Ishikawa (cell line): Measurements from ENCODE around the gene PCDH7.

Experiments
- CEBPB ChIP-seq: IDR thresholded peaks from 2 replicates; pipeline ENCODE4 v1.6.1; 2012
- FOXM1 ChIP-seq: IDR thresholded peaks from 2 replicates; pipeline ENCODE4 v1.6.1; 2012; ENCODE audit warnings: low read depth, borderline replicate concordance
- NFIC ChIP-seq: IDR thresholded peaks from 2 replicates; pipeline ENCODE4 v1.6.1; 2012
- RAD21 ChIP-seq: IDR thresholded peaks from 2 replicates; pipeline ENCODE4 v1.6.1; 2012; ENCODE audit warnings: low read depth
- TCF12 ChIP-seq: IDR thresholded peaks from 2 replicates; pipeline ENCODE4 v1.6.1; 2012; ENCODE audit warnings: low read depth
- ZBTB7A ChIP-seq: IDR thresholded peaks from 2 replicates; pipeline ENCODE4 v1.6.1; 2012; ENCODE audit warnings: low read depth
- TF ChIP-seq, protein P1 (sequence below): IDR thresholded peaks from 2 replicates; pipeline ENCODE4 v1.6.1; 2012; ENCODE audit warnings: low read depth, mild to moderate bottlenecking
- TF ChIP-seq, protein P2 (sequence below): IDR thresholded peaks from 2 replicates; pipeline ENCODE4 v1.6.1; 2012

DNA sequence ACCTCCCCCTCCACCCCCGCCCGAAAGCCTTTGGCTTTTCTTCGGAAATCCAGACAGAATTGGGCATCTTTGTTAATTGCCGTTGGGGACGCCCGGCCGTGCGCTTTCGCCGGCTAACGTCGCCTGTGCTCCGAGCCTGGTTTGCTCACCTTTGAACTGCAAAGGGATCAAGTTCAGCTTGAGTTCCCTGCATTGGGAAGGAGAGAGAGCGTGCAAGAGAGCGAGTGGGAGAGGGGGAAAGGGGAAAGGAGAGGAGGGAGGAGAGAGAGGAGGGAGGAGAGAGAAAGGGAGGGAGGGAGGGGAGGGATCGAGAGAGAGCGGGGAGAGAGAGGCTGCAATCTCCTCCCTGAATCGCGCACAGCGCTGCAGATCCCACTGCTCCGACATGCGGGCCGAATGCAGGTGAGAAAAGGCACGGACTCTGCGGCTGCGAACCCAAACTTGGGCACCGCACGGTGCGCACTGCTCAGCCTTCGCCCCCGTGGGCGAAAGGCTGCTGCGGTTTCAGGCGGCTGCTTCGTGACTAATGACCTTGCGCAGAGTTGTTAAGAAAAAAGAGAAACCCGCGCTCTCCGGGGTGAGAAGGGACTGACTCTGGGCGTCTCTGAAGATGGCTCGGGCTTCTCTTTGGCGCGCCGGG is at the start of gene PCDH7:
- TF ChIP-seq ZBTB7A (no peak), CEBPB (no peak), TCF12 (no peak), FOXM1 (no peak), RAD21 (no peak), NFIC (no peak)
- TF ChIP-seq, protein P1, sequence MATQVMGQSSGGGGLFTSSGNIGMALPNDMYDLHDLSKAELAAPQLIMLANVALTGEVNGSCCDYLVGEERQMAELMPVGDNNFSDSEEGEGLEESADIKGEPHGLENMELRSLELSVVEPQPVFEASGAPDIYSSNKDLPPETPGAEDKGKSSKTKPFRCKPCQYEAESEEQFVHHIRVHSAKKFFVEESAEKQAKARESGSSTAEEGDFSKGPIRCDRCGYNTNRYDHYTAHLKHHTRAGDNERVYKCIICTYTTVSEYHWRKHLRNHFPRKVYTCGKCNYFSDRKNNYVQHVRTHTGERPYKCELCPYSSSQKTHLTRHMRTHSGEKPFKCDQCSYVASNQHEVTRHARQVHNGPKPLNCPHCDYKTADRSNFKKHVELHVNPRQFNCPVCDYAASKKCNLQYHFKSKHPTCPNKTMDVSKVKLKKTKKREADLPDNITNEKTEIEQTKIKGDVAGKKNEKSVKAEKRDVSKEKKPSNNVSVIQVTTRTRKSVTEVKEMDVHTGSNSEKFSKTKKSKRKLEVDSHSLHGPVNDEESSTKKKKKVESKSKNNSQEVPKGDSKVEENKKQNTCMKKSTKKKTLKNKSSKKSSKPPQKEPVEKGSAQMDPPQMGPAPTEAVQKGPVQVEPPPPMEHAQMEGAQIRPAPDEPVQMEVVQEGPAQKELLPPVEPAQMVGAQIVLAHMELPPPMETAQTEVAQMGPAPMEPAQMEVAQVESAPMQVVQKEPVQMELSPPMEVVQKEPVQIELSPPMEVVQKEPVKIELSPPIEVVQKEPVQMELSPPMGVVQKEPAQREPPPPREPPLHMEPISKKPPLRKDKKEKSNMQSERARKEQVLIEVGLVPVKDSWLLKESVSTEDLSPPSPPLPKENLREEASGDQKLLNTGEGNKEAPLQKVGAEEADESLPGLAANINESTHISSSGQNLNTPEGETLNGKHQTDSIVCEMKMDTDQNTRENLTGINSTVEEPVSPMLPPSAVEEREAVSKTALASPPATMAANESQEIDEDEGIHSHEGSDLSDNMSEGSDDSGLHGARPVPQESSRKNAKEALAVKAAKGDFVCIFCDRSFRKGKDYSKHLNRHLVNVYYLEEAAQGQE = no peak
- TF ChIP-seq, protein P2, sequence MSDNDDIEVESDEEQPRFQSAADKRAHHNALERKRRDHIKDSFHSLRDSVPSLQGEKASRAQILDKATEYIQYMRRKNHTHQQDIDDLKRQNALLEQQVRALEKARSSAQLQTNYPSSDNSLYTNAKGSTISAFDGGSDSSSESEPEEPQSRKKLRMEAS = no peak
